OCI-LY1 (cell line): Measurements from ENCODE around the gene AQP12A.
"Not testable (repeated sequence)": the region's sequence is repeated elsewhere in the genome, so short reads cannot be mapped to it uniquely, and the experiment has no call there.

Experiments used
- H2AFZ ChIP-seq: fragments of 200-600 bp; sonication (generic), shearing (Covaris generic); 2 replicates; pipeline ENCODE4 v1.6.0; 2014; ENCODE audit warnings: antibody characterized with exemption, mild to moderate bottlenecking, low read length
- H3F3A ChIP-seq: fragments of 200-600 bp; sonication (generic), shearing (Covaris generic); 2 replicates; pipeline ENCODE4 v1.6.0; 2014; ENCODE audit warnings: mild to moderate bottlenecking, antibody characterized with exemption, low read length, moderate library complexity; ENCODE audit not compliant: insufficient read depth
- H3K27ac ChIP-seq: fragments of 200-600 bp; sonication (generic); 2 replicates; pipeline ENCODE4 v1.5.1; 2014; ENCODE audit warnings: low read length, mixed run types, mild to moderate bottlenecking, low read depth; ENCODE audit not compliant: poor library complexity, severe bottlenecking
- H3K27me3 ChIP-seq: fragments of 200-600 bp; sonication (generic); 2 replicates; pipeline ENCODE4 v1.6.0; 2014; ENCODE audit warnings: antibody characterized with exemption, mild to moderate bottlenecking, low read length, moderate library complexity; ENCODE audit not compliant: insufficient read depth
- H3K36me3 ChIP-seq: fragments of 200-600 bp; sonication (generic); 2 replicates; pipeline ENCODE4 v1.6.1; 2014; ENCODE audit warnings: mild to moderate bottlenecking, antibody characterized with exemption, low read length, moderate library complexity, mixed read lengths; ENCODE audit not compliant: insufficient read depth
- H3K4me1 ChIP-seq: fragments of 200-600 bp; sonication (generic); 2 replicates; pipeline ENCODE4 v1.5.1; 2014; ENCODE audit warnings: mild to moderate bottlenecking, low read length, moderate library complexity; ENCODE audit not compliant: insufficient read depth, severe bottlenecking
- H3K4me2 ChIP-seq: fragments of 200-600 bp; sonication (generic), shearing (Covaris generic); 2 replicates; pipeline ENCODE4 v1.6.1; 2014; ENCODE audit warnings: low read length
- H3K4me3 ChIP-seq: fragments of 200-600 bp; sonication (generic); 2 replicates; pipeline ENCODE4 v1.5.1; 2014; ENCODE audit warnings: low read length, low read depth, mild to moderate bottlenecking, mixed read lengths; ENCODE audit not compliant: poor library complexity, severe bottlenecking
- H3K79me2 ChIP-seq: fragments of 200-600 bp; shearing (Covaris generic); 2 replicates; pipeline ENCODE4 v1.6.1; 2016; ENCODE audit warnings: mixed run types, low read length, mixed read lengths; ENCODE audit not compliant: insufficient read depth
- H3K9ac ChIP-seq: fragments of 200-600 bp; sonication (generic), shearing (Covaris generic); 2 replicates; pipeline ENCODE4 v1.6.1; 2014; ENCODE audit warnings: mild to moderate bottlenecking, low read length, mixed read lengths
- H3K9me2 ChIP-seq: fragments of 200-600 bp; sonication (generic), shearing (Covaris generic); 2 replicates; pipeline ENCODE4 v1.6.1; 2014; ENCODE audit warnings: low read depth, mild to moderate bottlenecking, low read length, mixed read lengths
- H3K9me3 ChIP-seq: fragments of 200-600 bp; shearing (Covaris generic); 2 replicates; pipeline ENCODE4 v1.6.1; 2014; ENCODE audit warnings: low read length, mixed read lengths
- H4K20me1 ChIP-seq: fragments of 200-600 bp; sonication (generic), shearing (Covaris generic); 2 replicates; pipeline ENCODE4 v1.6.0; 2016; ENCODE audit warnings: mild to moderate bottlenecking, low read length; ENCODE audit not compliant: insufficient read depth
- EZH2 ChIP-seq: fragments of 200-600 bp; sonication (generic), shearing (Covaris generic); IDR thresholded peaks from 2 replicates; pipeline ENCODE4 v1.8.0; 2017; ENCODE audit warnings: borderline replicate concordance, mixed run types, mild to moderate bottlenecking, antibody characterized with exemption, low read length, moderate library complexity, mixed read lengths
- TF ChIP-seq, protein P1 (sequence below): fragments of 200-600 bp; sonication (generic), shearing (Covaris generic); IDR thresholded peaks from 2 replicates; pipeline ENCODE4 v1.5.1; 2017; ENCODE audit warnings: mild to moderate bottlenecking, antibody characterized with exemption, low read length, moderate library complexity, mixed read lengths

AQP12A gene

DNA sequence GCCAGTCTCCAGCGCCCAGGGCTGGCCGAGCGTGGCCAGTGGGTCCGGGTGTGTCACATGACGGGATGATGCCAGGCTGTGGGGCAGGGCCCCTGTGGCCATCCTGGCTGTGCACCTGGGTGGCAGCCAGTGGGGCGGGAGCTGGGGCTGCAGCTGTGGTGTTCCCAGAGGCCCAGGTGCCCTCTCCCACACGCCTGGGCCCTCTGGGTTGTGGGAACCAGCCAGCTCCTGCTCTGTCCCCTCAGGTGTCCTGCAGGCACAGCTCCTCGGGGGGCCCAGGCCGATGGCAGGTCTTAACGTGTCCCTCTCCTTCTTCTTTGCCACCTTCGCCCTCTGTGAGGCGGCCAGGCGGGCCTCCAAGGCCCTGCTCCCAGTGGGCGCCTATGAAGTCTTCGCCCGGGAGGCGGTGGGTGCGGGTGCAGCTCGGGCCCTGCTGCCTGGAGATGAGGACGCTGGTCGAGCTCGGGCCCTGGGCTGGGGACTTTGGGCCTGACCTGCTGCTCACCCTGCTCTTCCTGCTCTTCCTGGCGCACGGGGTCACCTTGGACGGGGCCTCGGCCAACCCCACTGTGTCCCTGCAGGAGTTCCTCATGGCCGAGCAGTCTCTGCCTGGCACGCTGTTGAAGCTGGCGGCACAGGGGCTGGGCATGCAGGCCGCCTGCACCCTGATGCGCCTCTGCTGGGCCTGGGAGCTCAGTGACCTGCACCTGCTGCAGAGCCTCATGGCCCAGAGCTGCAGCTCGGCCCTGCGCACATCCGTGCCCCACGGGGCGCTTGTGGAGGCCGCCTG lies at the start of gene AQP12A:
TSS of gene AQP12A (plus strand) at position 236 of the 790 bp plus-strand sequence. CDS start at position 284, 48 bp downstream.
- H3K9me3 ChIP-seq, H3K4me3 ChIP-seq, H3K27me3 ChIP-seq, H2AFZ ChIP-seq, H3K79me2 ChIP-seq, H3K36me3 ChIP-seq, H3K4me1 ChIP-seq, H3K9ac ChIP-seq, H3K4me2 ChIP-seq, H3K9me2 ChIP-seq, H4K20me1 ChIP-seq, H3K27ac ChIP-seq, H3F3A ChIP-seq: not testable (repeated sequence)

DNA sequence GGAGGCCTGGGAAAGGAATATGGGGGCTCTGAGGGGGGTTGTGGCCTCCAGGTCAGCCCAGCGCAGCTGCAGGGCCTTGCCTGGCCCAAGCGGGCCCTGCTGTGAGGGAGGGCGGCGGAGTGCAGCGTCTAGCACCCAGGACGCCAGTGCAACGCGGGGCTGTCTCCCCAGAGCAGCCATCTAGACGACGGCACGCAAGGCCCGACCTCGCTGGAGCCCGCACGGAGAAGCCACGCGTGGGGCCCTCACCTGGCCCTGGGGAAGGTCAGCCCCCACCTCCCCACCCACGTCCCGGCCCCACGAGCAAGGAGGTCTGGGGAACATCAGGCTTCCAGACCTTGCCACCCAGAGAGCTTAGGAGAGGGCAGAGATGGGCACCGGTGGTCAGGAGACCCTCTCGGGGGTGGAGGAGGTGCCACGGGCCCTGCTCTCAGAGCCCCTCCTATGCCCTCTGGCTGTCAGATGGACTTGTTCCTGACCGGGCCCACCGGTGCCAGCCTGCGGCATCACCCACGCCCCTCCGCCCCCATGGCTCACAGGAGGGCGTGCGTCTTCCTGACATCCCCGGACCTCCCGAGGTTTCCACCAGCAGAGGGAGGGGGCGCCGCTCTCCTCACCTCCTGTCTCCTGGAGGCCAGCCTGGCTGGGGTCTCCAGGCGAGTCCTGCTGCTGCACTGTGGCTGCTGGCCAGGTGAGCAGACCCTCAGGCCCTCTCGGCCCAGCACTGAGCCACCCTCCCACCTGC lies 49.4 kb upstream of the AQP12A start:
- no peaks in the 10 kb centered on the region for H3K36me3 ChIP-seq
- no peak overlapping the region for H2AFZ ChIP-seq
- H3K9ac ChIP-seq, result no peak overlapping the region
- no peak for TF ChIP-seq EZH2
- TF ChIP-seq, protein P1, sequence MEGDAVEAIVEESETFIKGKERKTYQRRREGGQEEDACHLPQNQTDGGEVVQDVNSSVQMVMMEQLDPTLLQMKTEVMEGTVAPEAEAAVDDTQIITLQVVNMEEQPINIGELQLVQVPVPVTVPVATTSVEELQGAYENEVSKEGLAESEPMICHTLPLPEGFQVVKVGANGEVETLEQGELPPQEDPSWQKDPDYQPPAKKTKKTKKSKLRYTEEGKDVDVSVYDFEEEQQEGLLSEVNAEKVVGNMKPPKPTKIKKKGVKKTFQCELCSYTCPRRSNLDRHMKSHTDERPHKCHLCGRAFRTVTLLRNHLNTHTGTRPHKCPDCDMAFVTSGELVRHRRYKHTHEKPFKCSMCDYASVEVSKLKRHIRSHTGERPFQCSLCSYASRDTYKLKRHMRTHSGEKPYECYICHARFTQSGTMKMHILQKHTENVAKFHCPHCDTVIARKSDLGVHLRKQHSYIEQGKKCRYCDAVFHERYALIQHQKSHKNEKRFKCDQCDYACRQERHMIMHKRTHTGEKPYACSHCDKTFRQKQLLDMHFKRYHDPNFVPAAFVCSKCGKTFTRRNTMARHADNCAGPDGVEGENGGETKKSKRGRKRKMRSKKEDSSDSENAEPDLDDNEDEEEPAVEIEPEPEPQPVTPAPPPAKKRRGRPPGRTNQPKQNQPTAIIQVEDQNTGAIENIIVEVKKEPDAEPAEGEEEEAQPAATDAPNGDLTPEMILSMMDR, result no peak
- H3K4me1 ChIP-seq, result no peaks in the 10 kb centered on the region
- H3F3A ChIP-seq, result no peaks in the 10 kb centered on the region
- no peaks in the 10 kb centered on the region for H4K20me1 ChIP-seq
- H3K9me2 ChIP-seq, result no peaks in the 10 kb centered on the region
- H3K4me3 ChIP-seq, result no peak overlapping the region
- no peak overlapping the region for H3K4me2 ChIP-seq
- H3K27me3 ChIP-seq, result no peaks in the 10 kb centered on the region
- H3K9me3 ChIP-seq, result no peaks in the 10 kb centered on the region
- no peaks in the 10 kb centered on the region for H3K79me2 ChIP-seq
- H3K27ac ChIP-seq, result no peak overlapping the region

DNA sequence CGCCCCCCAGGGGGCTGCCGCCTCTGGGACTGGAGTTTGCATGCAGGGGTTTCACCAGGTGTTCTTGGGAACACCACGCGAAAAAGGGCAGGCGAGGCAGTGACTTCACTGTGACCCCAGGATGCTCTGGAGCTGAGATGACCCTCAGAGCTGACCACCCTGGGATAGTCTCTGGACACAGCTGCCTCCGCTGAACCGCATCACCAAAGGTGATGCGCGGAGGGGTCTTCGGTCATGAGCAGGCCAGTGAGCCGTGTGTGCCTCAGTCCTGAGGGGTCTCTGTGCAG lies 48.9 kb upstream of the AQP12A start:
- Histone ChIP-seq H3K4me1 (no peaks in the 10 kb centered on the region), H3K4me3 (no peak overlapping the region), H3F3A (no peaks in the 10 kb centered on the region), H2AFZ (no peak overlapping the region), H3K9ac (no peak overlapping the region), H3K4me2 (no peak overlapping the region), H3K9me3 (no peaks in the 10 kb centered on the region), H3K79me2 (no peaks in the 10 kb centered on the region), H3K9me2 (no peaks in the 10 kb centered on the region), H3K27ac (no peak overlapping the region), H3K27me3 (no peaks in the 10 kb centered on the region), H3K36me3 (no peaks in the 10 kb centered on the region), H4K20me1 (no peaks in the 10 kb centered on the region)
- TF ChIP-seq, protein P1, result no peak
- no peak for TF ChIP-seq EZH2
